HPDE6-E6E7 (cell line): ENCODE measurements around the gene LRRC75B.
"Not testable (repeated sequence)": the region's sequence is repeated elsewhere in the genome, so short reads cannot be mapped to it uniquely, and the experiment has no call there.

Experiments used
- DNase-seq: peaks from one replicate; pipeline ENCODE4 v3.0.0; 2011; ENCODE audit warnings: missing footprints; ENCODE audit errors: extremely low spot score

LRRC75B gene

DNA sequence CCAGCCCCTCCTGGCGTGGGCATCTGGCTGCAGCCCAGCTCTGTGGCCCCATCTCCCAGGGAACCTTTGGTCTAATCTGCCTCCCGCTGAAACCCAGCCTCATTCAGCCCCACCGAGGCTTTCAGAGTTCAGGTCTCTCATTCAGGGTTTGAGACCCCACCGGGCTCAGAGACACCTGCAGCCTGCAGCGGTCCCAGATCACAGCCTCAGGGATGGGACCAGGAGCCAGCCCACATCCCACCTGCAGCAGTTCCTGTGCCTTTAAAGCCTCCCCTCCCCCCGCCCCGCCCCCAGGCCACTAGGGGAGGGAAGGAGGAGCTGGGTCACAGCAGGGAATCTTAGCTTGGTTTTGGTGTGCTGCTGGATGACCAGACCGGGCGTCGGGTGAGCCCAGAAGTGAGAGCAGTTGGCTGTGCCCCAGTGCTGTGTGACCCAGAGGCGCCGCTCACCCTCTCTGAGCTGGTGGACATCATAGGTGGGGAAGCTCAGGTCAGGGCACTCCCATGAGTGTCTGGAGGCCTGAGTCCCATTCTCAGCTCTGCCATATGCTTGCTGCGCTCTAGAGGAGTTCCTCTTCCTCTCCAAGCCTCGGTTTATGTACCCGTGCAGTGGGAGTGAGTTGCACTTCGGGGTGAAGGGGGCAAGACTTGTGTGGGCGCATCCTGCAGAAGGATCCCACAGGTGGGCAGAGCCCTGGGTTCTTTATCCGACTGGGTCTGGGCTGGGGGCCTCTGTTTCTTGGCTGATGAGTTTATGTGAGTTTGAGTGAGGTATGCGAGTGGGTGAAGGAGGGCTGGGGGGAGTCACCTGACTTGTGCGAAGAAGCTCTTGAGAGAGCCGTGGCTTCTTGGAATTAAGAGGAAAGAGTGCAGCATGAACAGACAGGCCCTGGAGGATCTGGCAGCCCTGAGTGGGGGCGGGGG lies 10.2 kb upstream of the LRRC75B start, which contains the start of gene GGT1:
Gene GGT1 (plus strand): TSS at position 347 of the 923 bp plus-strand sequence. CDS start 7,889 bp downstream, outside the sequence.
- not testable (repeated sequence) for DNase-seq

DNA sequence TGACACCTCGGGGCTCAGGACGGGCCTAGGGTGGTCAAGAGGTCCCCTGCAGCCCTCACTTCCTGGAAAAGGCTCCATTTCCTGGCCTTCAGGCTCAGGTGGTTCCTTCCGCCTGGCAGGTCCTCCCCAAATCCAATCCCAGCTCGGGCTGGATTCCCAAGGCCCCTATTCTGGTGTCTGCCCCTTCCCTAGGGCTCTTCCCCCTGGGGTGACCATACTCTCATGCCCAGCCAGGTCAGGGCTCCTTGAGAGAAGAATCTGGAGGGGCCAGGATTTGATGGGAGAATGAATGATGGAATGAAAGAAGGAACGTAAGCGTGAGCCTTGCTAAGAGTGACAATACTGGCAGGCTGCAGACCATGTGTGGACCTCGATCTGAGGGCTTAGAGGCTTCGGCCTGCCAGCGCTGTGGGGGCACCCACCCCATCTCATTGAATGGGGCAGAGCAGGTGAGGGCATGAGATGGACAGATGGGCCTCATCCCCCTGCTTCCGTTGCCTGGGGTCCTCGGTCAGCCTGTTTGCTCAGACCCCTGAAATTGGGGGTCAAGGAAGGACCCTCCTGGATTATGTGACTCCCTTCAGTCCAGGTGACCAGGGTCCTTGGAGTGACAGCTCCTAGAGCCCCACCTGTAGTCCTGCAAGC lies 9.4 kb upstream of the LRRC75B start:
- not testable (repeated sequence) for DNase-seq

- DNase-seq: no peak
Measured at GRCh38 chr22:24601217-24602104, 8.6 kb upstream of the LRRC75B start.

- DNase-seq: not testable (repeated sequence)
Measured at GRCh38 chr22:24599958-24600715, 7.3 kb upstream of the LRRC75B start.

DNA sequence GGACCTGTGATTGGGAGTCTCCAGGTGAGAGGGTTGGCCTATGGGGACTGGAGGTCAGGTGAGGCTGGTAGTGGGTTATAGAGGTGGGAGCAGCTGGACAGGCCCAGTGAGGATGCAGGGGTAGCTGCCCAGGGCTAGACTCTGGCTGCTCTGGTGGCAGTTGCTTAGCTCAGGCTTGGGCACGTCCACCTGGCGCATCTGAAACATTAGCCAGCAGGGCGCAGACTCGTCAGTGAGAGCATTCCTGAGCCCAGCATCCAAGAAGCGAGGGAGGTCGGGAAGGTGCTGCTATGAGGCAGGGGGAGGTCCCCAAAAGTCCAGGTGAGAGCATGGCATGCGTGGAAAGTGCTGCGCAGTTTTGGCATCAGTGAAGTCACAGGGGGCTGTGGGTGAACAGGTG lies 6.6 kb upstream of the LRRC75B start:
- no peak for DNase-seq

GRCh38 chr22:24597076-24597475 lies 4.2 kb upstream of the LRRC75B start:
- DNase-seq: not testable (repeated sequence)

- no peak for DNase-seq
Measured at GRCh38 chr22:24595863-24596262, 3.0 kb upstream of the LRRC75B start.

GRCh38 chr22:24595228-24595627 lies 2.4 kb upstream of the LRRC75B start:
- DNase-seq: no peak

- no peak for DNase-seq
Measured at GRCh38 chr22:24594569-24595120, 1.8 kb upstream of the LRRC75B start.

DNA sequence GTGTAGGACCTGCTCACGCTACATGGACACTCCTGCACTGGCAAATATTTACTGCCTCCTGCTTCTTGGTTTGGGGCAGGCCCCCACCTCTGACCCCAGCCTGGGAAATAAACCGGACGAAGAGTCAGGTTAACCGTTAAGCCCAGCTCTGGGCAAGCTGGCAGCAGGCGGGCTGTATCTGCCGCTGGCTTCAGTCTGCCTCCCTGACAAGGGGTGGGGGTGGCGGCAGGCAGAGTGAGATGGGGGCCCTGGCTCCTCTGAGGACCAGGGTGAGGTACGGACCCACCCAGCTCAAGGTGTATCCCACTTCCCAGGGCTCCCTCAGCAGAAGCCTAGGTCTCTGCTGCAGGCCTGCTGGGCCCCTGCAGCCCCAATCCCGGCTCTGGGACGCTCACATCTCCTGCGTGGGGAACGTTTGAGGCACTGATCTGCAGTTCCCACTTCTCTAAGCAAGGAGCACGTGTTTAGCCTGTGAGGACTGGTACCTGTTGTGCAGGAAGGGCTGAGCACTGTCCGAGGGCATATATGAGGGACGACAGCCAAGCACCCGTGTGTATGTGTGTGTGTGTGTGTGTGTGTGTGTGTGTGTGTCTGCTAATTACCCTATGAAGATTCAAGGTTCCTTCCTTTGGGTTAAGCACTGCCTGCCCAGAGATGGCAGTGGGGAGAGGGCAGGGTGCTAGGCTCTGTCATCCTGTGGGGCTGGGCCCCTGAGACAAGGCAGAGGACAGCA lies 1.1 kb upstream of the LRRC75B start:
- DNase-seq: no peak

GRCh38 chr22:24593559-24593835 lies 624 bp upstream of the LRRC75B start:
- not testable (repeated sequence) for DNase-seq

- DNase-seq: no peak
Measured at GRCh38 chr22:24592058-24592850, 619 bp downstream of the LRRC75B start.

GRCh38 chr22:24591286-24591830 lies 1.5 kb downstream of the LRRC75B start:
- no peak for DNase-seq

- no peak for DNase-seq
Measured at GRCh38 chr22:24590596-24591173, 2.2 kb downstream of the LRRC75B start.

DNA sequence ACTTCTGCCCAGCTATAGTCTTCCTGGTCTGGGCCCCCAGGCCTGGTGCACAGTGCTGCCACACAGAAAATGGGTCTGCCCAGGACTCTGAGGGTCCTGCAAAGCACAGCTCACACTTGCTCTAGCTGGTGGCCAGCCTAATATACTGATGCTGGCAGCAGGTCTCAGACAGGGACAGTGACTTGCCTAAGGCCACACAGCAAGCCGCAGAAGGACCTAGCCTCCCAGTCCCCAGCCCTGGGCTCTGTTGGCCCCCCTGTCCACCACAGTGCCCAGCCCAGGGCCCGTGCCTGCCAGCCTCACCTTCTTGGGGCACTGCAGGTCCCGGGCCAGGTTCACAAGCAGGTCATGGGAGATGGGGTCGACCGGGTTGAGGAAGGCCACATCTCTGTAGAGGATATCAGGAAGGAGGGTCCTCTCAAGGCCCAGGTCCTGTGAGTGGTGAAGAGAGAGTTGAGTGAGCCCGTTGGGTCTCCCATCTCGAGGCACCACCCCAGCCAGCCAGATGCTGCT lies 3.3 kb downstream of the LRRC75B start:
- no peak for DNase-seq

- no peak for DNase-seq
Measured at GRCh38 chr22:24588757-24589481, 4.0 kb downstream of the LRRC75B start.

- no peak for DNase-seq
Measured at GRCh38 chr22:24588381-24588756, 4.5 kb downstream of the LRRC75B start.

DNA sequence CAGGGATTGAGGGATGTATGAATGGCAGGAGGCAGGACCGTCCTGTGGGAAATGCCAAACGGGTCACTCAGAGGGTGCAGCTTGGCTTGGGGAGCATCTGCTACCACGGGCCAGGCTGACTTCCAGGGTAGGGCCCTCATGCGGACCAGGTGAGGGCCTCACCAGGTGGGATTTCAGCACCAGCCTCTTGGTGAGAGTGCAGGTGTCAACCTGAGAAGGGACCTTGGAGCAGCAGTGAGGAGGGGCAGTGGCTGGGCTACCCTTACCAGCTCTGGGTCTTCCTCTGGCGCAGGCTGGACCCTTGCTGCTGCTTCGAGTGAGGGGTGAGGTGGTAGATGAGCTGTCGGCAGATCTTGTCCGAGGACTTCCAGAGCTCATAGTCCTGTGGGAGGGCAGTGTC lies 4.9 kb downstream of the LRRC75B start:
- DNase-seq: no peak
